ENCODE data around the gene PTPRK. TPM values are rescaled to one million over a fixed set of nuclear protein-coding genes. Genes with fewer than 3 reads are reported as not detected.

Gene PTPRK
- total and polyA plus RNA-seq, 9 of the 15 experiments (the other 6 are each of a cell fraction or from before 2014, with no cell fraction given) = 0.04 to 0.51 TPM; not detected in 7

DNA sequence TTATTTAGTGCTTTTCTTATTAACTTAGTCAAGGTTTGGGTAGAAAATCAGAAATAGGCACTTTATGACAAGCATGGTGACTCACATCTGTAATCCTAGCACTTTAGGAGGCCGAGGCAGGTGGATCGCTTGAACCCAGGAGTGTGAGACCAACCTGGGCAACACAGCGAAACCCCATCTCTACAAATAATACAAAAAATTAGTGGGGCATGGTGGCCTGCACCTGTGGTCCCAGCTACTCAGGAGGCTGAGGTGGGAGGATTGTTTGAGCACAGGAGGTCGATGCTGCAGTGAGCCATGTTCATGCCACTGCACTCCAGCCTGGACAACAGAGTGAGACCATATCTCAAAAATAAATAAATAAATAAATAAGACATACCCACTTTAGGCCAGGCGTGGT lies 568.2 kb downstream of the PTPRK start:
- FAIRE-seq (no peak), DNase-seq (ENCODE audit: extremely low read depth in 1 of 4, low spot score in 3 of 4) (no peak), ATAC-seq (no peak)
- Histone ChIP-seq H3K9ac (ENCODE audit: insufficient read depth in 1 of 2, low read depth in 2 of 2, low read length in 2 of 2) (no peak overlapping the region), H3K4me3 (no peak overlapping the region), H3K27me3 (ENCODE audit: control insufficient read depth in 2 of 2, insufficient read depth in 2 of 2, low read length in 2 of 2) (no peaks in the 10 kb centered on the region), H4K20me1 (replicated peaks; ENCODE audit: control insufficient read depth, insufficient read depth, low read length) (no peaks in the 10 kb centered on the region), H3K27ac (ENCODE audit: extremely low read depth, low read depth, low read length) (no peak overlapping the region), H3K36me3 (ENCODE audit: control insufficient read depth, insufficient read depth, low read length) (no peaks in the 10 kb centered on the region), H3K9me3 (replicated peaks; ENCODE audit: control insufficient read depth, insufficient read depth, low read depth, low read length) (no peaks in the 10 kb centered on the region), H3K79me2 (ENCODE audit: control insufficient read depth, insufficient read depth, low read length) (no peaks in the 10 kb centered on the region), H2AFZ (ENCODE audit: low read depth, low read length) (no peak overlapping the region), H3K9me1 (ENCODE audit: control insufficient read depth, insufficient read depth, low read length) (no peaks in the 10 kb centered on the region), H3K4me2 (ENCODE audit: insufficient read depth, low read length) (no peak overlapping the region), H3K4me1 (replicated peaks in 1 of 2; ENCODE audit: control insufficient read depth in 2 of 2, insufficient read depth in 2 of 2, low read length in 2 of 2) (no peaks in the 10 kb centered on the region)
- in situ Hi-C loops (cut with MboI) (no loop called here), intact Hi-C loops (cut with micrococcal nuclease) (no loop called here)
- ChIA-PET CTCF (ENCODE audit: low intra/inter-chr PET ratio) (no interaction called here), POLR2A (no interaction called here)
- 0% methylated on average over 5 of the region's 5 CpGs for WGBS (ENCODE audit: insufficient coverage, low coverage, missing lambda C conversion rate)
- no TSS peak for BruUV-seq (replicated peaks)
- no peak for TF ChIP-seq HOXB6 (CRISPR knock-in tag; IDR thresholded peaks at IDR 0.05; ENCODE audit: borderline replicate concordance)
- TF ChIP-seq HSF4 (CRISPR knock-in tag; IDR thresholded peaks at IDR 0.05; ENCODE audit: borderline replicate concordance) = no peak
- TF ChIP-seq CHD4 (IDR thresholded peaks at IDR 0.05; ENCODE audit: insufficient read depth, insufficient replicate concordance, low read depth, low read length, poor library complexity, severe bottlenecking) = no peak
- no peak for TF ChIP-seq BMI1 (IDR thresholded peaks at IDR 0.05; ENCODE audit: low read length)
- TF ChIP-seq, protein P1, sequence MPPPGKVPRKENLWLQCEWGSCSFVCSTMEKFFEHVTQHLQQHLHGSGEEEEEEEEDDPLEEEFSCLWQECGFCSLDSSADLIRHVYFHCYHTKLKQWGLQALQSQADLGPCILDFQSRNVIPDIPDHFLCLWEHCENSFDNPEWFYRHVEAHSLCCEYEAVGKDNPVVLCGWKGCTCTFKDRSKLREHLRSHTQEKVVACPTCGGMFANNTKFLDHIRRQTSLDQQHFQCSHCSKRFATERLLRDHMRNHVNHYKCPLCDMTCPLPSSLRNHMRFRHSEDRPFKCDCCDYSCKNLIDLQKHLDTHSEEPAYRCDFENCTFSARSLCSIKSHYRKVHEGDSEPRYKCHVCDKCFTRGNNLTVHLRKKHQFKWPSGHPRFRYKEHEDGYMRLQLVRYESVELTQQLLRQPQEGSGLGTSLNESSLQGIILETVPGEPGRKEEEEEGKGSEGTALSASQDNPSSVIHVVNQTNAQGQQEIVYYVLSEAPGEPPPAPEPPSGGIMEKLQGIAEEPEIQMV (tag; conservative IDR thresholded peaks at IDR 0.05; ENCODE audit: low read depth) = no peak
- no peak for TF ChIP-seq XRCC5 (IDR thresholded peaks at IDR 0.05; ENCODE audit: low read depth, low read length)
- TF ChIP-seq U2AF1 (optimal IDR thresholded peaks at IDR 0.05; ENCODE audit: low read depth, low read length) = no peak
- no peak for TF ChIP-seq TEAD2 (tag; IDR thresholded peaks at IDR 0.05)
- no peak for TF ChIP-seq ATF1 (CRISPR knock-in tag; IDR thresholded peaks at IDR 0.05)
- no peak for TF ChIP-seq ATF1 (tag; IDR thresholded peaks at IDR 0.05)
- no peak for TF ChIP-seq PPARD (CRISPR knock-in tag; IDR thresholded peaks at IDR 0.05)
- no peak for TF ChIP-seq BCOR (IDR thresholded peaks at IDR 0.05)
- no peak for TF ChIP-seq PTTG1 (tag; IDR thresholded peaks at IDR 0.05; ENCODE audit: low read depth)

Data from K562 (cell line).